GM12878 (cell line): Measurements from ENCODE around the gene C2orf92. TPM values are rescaled to one million over a fixed set of nuclear protein-coding genes. Genes with fewer than 3 reads are reported as not detected.

ENCODE experiments used
- ATAC-seq: fragments of 200-7000 bp; cut with Tn5 transposase; 3 replicates; pipeline ENCODE4 v1.9.1; 2020; ENCODE audit warnings: mild to moderate bottlenecking, moderate library complexity
- BruUV-seq: library from RNA; stranded (reverse); fragments of 400-500 nt; replicated peaks from 2 replicates; lab custom pipeline; 2021; lab: Mats Ljungman, UMichigan
- CTCF ChIA-PET: fragments of 300-600 bp; sonication (Branson Sonifier 250); formaldehyde crosslinking; extraction: SDS; loops from one replicate; lab custom pipeline; 2021; ENCODE audit warnings: inconsistent platforms; lab: Yijun Ruan, JAX
- POLR2A ChIA-PET: fragments of 350-600 bp; formaldehyde crosslinking; extraction: SDS; loops from one replicate; lab custom pipeline; 2021; ENCODE audit warnings: inconsistent platforms; lab: Charles Lee
- RAD21 ChIA-PET: fragments of 300-600 bp; sonication (Branson Sonifier 250); formaldehyde crosslinking; loops from one replicate; lab custom pipeline; 2023; ENCODE audit warnings: antibody characterized with exemption; ENCODE audit not compliant: unreplicated experiment; lab: Charles Lee
- SMC1A ChIA-PET: fragments of 300-600 bp; sonication (Branson Sonifier 250); formaldehyde crosslinking; loops from one replicate; lab custom pipeline; 2023; ENCODE audit not compliant: unreplicated experiment, uncharacterized antibody; lab: Charles Lee
- DNase-seq: peaks from one replicate; pipeline ENCODE4 v3.0.0-alpha.2; 2011; ENCODE audit warnings: low read depth, low spot score
- FAIRE-seq: peaks from 3 replicates; lab custom pipeline; 2011; peaks lifted over from hg19 to GRCh38; lab: Jason Lieb, UNC
- H2AFZ ChIP-seq: 2 replicates; pipeline ENCODE4 v1.6.0; 2011; ENCODE audit warnings: low read depth, low read length, control low read depth; ENCODE audit not compliant: control insufficient read depth
- H3K27ac ChIP-seq: 2 replicates; pipeline ENCODE4 v1.5.1; 2011; ENCODE audit warnings: control low read depth; ENCODE audit not compliant: control insufficient read depth, insufficient read depth
- H3K27me3 ChIP-seq, 2 experiments: replicated peaks in 1 of 2; 2 replicates each; pipeline versions ENCODE4 v1.6.0 to v1.6.1; 2011; ENCODE audit warnings: low read length in 1 of 2; ENCODE audit not compliant: control insufficient read depth in 2 of 2, insufficient read depth in 2 of 2
- H3K36me3 ChIP-seq, 2 experiments: 2 replicates each; pipeline ENCODE4 v1.5.1; 2011; ENCODE audit warnings: low read length in 1 of 2; ENCODE audit not compliant: control insufficient read depth in 2 of 2, insufficient read depth in 2 of 2
- H3K4me1 ChIP-seq: 2 replicates; pipeline ENCODE4 v1.6.1; 2011; ENCODE audit warnings: mild to moderate bottlenecking, low read length, moderate library complexity, mixed read lengths; ENCODE audit not compliant: control insufficient read depth, insufficient read depth
- H3K4me2 ChIP-seq: 2 replicates; pipeline ENCODE4 v1.6.0; 2011; ENCODE audit warnings: control low read depth; ENCODE audit not compliant: control insufficient read depth, insufficient read depth
- H3K4me3 ChIP-seq: fragments of 200-600 bp; sonication (generic); 2 replicates; pipeline ENCODE4 v1.5.1; 2016
- H3K79me2 ChIP-seq: 2 replicates; pipeline ENCODE4 v1.6.0; 2011; ENCODE audit warnings: low read length; ENCODE audit not compliant: control insufficient read depth, insufficient read depth
- H3K9ac ChIP-seq: 2 replicates; pipeline ENCODE4 v1.8.0; 2011; ENCODE audit warnings: low read length, control low read depth, mixed read lengths; ENCODE audit not compliant: control insufficient read depth, insufficient read depth
- H3K9me3 ChIP-seq: replicated peaks from 3 replicates; pipeline ENCODE4 v1.5.1; 2011; ENCODE audit warnings: mild to moderate bottlenecking, low read length; ENCODE audit not compliant: control insufficient read depth, insufficient read depth
- H4K20me1 ChIP-seq: 2 replicates; pipeline ENCODE4 v1.6.0; 2011; ENCODE audit not compliant: control insufficient read depth, insufficient read depth
- ATF7 ChIP-seq: fragments of 450-650 bp; IDR thresholded peaks from 2 replicates; pipeline ENCODE4 v1.6.1; 2016; ENCODE audit warnings: low read depth, mild to moderate bottlenecking
- BCL11A ChIP-seq: IDR thresholded peaks from 2 replicates; pipeline ENCODE4 v1.6.1; 2011; ENCODE audit warnings: low read depth, low read length
- CHD4 ChIP-seq: fragments of 200-600 bp; sonication (generic); IDR thresholded peaks from 2 replicates; pipeline ENCODE4 v1.6.1; 2016; ENCODE audit warnings: mild to moderate bottlenecking
- CREB1 ChIP-seq: IDR thresholded peaks from 2 replicates; pipeline ENCODE4 v1.6.1; 2012; ENCODE audit warnings: low read depth, mild to moderate bottlenecking, inconsistent platforms
- EP300 ChIP-seq, 2 experiments: fragments of 150-350 bp in 1 of 2; IDR thresholded peaks; 2 replicates each; pipeline ENCODE4 v1.6.1; 2011 to 2012; ENCODE audit warnings: low read depth in 2 of 2, low read length in 2 of 2, borderline replicate concordance in 1 of 2, improper control_type of control experiment in 1 of 2, inconsistent platforms in 1 of 2; ENCODE audit not compliant: control insufficient read depth in 1 of 2
- MEF2B ChIP-seq: fragments of 450-650 bp; IDR thresholded peaks from 2 replicates; pipeline ENCODE4 v1.6.1; 2018; ENCODE audit warnings: mild to moderate bottlenecking, moderate library complexity; ENCODE audit not compliant: partially characterized antibody, poor library complexity, severe bottlenecking
- RBBP5 ChIP-seq: fragments of 200-600 bp; sonication (generic); conservative IDR thresholded peaks from 2 replicates; pipeline ENCODE4 v1.6.1; 2016
- RELA ChIP-seq: fragments of 450-650 bp; IDR thresholded peaks from 2 replicates; pipeline ENCODE4 v1.8.0; 2014; ENCODE audit warnings: borderline replicate concordance; ENCODE audit not compliant: partially characterized antibody
- SREBF1 ChIP-seq: IDR thresholded peaks from 2 replicates; pipeline ENCODE4 v1.6.1; 2012; ENCODE audit warnings: mild to moderate bottlenecking, low read length
- SREBF2 ChIP-seq: IDR thresholded peaks from 2 replicates; pipeline ENCODE4 v1.6.1; 2012; ENCODE audit warnings: mild to moderate bottlenecking, low read length
- STAT1 ChIP-seq: fragments of 450-650 bp; conservative IDR thresholded peaks from 2 replicates; pipeline ENCODE4 v1.6.1; 2014; ENCODE audit warnings: antibody characterized with exemption, mild to moderate bottlenecking
- YBX1 ChIP-seq: fragments of 450-650 bp; IDR thresholded peaks from 2 replicates; pipeline ENCODE4 v1.6.1; 2016; ENCODE audit warnings: antibody characterized with exemption
- ZBED1 ChIP-seq: IDR thresholded peaks from 2 replicates; pipeline ENCODE4 v1.6.1; 2016; ENCODE audit warnings: borderline replicate concordance
- ZNF207 ChIP-seq: fragments of 450-650 bp; IDR thresholded peaks from 2 replicates; pipeline ENCODE4 v1.6.1; 2014; ENCODE audit warnings: antibody characterized with exemption, mild to moderate bottlenecking, borderline replicate concordance
- WGBS: methylation state at CpG from one replicate; pipeline ENCODE4 v1.1.6; 2016; ENCODE audit warnings: low lambda C conversion rate; ENCODE audit not compliant: insufficient replicate concordance, insufficient coverage; ENCODE audit errors: missing lambda C conversion rate; 5-methylcytosine and 5-hydroxymethylcytosine counted together
- in situ Hi-C: fragments of 300-500 bp; cut with MboI; formaldehyde crosslinking; loops from 9 replicates; pipeline ENCODE4 v1.14.3; 2018; ENCODE audit warnings: mixed read lengths
- intact Hi-C: fragments of 100-400 bp; cut with micrococcal nuclease; formaldehyde crosslinking; loops from one replicate; pipeline ENCODE4 v1.14.2; 2022; ENCODE audit not compliant: unreplicated experiment
- polyA plus RNA-seq, 11 experiments: library from polyadenylated mRNA; depleted of rRNA in 4 of 11; unstranded in 6 of 11; stranded (reverse) in 5 of 11; fragments of >200 nt; fragmentation: Nextera tagmentation in 4 of 11; fragmentation: Illumina TruSeq in 1 of 11; extraction: Ambion mirVana in 4 of 11; extraction: Trizol in 1 of 11; gene quantifications; 1 replicate in 1 of 11; 2 replicates in 10 of 11; pipeline versions ENCODE4 v1.2.1 to v1.2.3, GENCODE V29; 2011 to 2016; ENCODE audit warnings: inconsistent platforms in 2 of 11, missing spikeins in 2 of 11, low read depth in 1 of 11
- total RNA-seq, 4 experiments: library from RNA; depleted of rRNA in 3 of 4; stranded (reverse); fragments of >200 nt in 3 of 4; fragmentation: Illumina TruSeq in 1 of 4; extraction: Trizol in 1 of 4; gene quantifications; 2 replicates each; pipeline versions ENCODE4 v1.2.1 to v1.2.3, GENCODE V29; 2013 to 2021
- TF ChIP-seq, protein P1 (sequence below): IDR thresholded peaks from 2 replicates; pipeline ENCODE4 v1.6.1; 2011; ENCODE audit warnings: borderline replicate concordance, low read depth, mild to moderate bottlenecking, moderate library complexity, mixed read lengths, low read length; ENCODE audit not compliant: insufficient read depth; ENCODE audit errors: extremely low read length
- TF ChIP-seq, protein P2 (sequence below): IDR thresholded peaks from 2 replicates; pipeline ENCODE4 v1.6.1; 2011; ENCODE audit warnings: borderline replicate concordance, low read depth, mild to moderate bottlenecking, moderate library complexity, low read length; ENCODE audit not compliant: insufficient read depth, poor library complexity, severe bottlenecking

C2orf92 gene
- total and polyA plus RNA-seq, 10 of the 15 experiments (the other 5 are each of a cell fraction or from before 2014, with no cell fraction given) = 0.40 to 10.1 (median 3.7) TPM

DNA sequence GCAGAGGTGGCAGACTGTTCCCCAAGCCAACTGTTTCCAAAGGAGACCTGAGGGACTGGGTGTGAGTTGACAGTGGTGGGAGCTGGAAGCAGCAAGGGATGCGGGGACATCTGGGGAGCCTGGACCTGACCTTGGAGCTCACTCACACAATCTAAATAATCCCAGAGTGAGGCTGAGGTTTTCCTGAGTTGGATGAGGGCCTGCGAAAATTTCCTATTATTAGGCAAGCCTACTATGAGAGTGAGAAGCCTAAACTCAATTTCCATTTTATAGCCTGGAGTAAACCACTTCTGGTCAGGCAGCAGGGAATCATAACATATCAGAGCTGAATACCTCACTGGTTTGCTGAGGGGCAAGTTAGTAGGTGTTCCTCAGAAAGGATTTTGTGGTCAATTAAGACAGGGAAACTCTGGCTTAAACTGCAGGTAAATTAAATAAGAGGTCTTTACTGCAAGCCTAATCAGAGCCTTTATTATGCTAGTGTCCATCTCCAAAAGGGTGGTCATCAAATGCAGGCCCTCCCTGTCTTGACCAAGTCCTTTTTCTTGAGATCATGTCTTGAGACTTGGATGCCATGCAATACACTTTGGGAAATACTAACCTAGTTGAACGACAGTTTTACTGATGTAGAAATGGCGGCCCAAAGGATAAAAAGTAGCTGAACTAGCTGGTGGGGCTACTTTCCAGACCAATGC, 25.3 kb upstream of the C2orf92 start:
- DNase-seq (no peak), ATAC-seq (no peak), FAIRE-seq (no peak)
- no peaks in the 10 kb centered on the region for H3K9me3 ChIP-seq
- peaks cover 0 to 14% of the 10 kb centered on the region in 2 experiments for H3K36me3 ChIP-seq
- no peak overlapping the region for H3K4me3 ChIP-seq
- no TSS peak for BruUV-seq
- in situ Hi-C loops (no loop called here), intact Hi-C loops (no loop called here)
- TF ChIP-seq BCL11A (no peak), STAT1 (no peak), MEF2B (no peak), SREBF2 (no peak), SREBF1 (no peak), YBX1 (no peak), ZNF207 (no peak), CREB1 (no peak), RELA (no peak), RBBP5 (no peak), CHD4 (no peak), ATF7 (no peak), EP300 (IDR thresholded peaks at IDR 0.05; ENCODE audit: borderline replicate concordance in 1 of 2, control insufficient read depth in 1 of 2, low read depth in 2 of 2, low read length in 2 of 2) (no peak), ZBED1 (no peak)
- TF ChIP-seq, protein P1, sequence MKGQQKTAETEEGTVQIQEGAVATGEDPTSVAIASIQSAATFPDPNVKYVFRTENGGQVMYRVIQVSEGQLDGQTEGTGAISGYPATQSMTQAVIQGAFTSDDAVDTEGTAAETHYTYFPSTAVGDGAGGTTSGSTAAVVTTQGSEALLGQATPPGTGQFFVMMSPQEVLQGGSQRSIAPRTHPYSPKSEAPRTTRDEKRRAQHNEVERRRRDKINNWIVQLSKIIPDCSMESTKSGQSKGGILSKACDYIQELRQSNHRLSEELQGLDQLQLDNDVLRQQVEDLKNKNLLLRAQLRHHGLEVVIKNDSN = no peak
- TF ChIP-seq, protein P2, sequence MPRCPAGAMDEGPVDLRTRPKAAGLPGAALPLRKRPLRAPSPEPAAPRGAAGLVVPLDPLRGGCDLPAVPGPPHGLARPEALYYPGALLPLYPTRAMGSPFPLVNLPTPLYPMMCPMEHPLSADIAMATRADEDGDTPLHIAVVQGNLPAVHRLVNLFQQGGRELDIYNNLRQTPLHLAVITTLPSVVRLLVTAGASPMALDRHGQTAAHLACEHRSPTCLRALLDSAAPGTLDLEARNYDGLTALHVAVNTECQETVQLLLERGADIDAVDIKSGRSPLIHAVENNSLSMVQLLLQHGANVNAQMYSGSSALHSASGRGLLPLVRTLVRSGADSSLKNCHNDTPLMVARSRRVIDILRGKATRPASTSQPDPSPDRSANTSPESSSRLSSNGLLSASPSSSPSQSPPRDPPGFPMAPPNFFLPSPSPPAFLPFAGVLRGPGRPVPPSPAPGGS = no peak
- H3K9ac ChIP-seq = no peak overlapping the region
- H2AFZ ChIP-seq = no peak overlapping the region
- ChIA-PET CTCF (interaction anchor here (1.1 to 2.3 kb wide), 3 partner anchors 18 to 56 kb away, joined by 4 to 7 read pairs (median 6); no protein-coding TSS in a partner anchor), POLR2A (interaction anchor here (0.7 to 7.6 kb wide), 2 partner anchors 18 to 286 kb away, joined by 8 to 132 read pairs; partner anchors contain the start of gene ACTR1B), SMC1A (interaction anchor here (0.7 to 4.8 kb wide), 8 partner anchors 16 to 853 kb away, joined by 3 to 22 read pairs (median 6); partner anchors contain the start of gene ACTR1B), RAD21 (interaction anchor here (1.4 to 3.9 kb wide), 3 partner anchors 19 to 55 kb away, joined by 5 to 48 read pairs (median 20); partner anchors contain the start of gene ACTR1B)
- no peaks in the 10 kb centered on the region for H4K20me1 ChIP-seq
- H3K4me1 ChIP-seq = no peaks in the 10 kb centered on the region; the same call in 1 of the 2 replicates
- H3K27ac ChIP-seq = no peak overlapping the region
- no peak overlapping the region for H3K4me2 ChIP-seq
- peaks cover 18% of the 10 kb centered on the region for H3K79me2 ChIP-seq
- H3K27me3 ChIP-seq = no peaks in the 10 kb centered on the region
- 98% methylated on average over 4 of the region's 4 CpGs for WGBS
